Smooth muscle cell (in vitro differentiated cells): Measurements from ENCODE around the gene PCDH1. TPM values are rescaled to one million over a fixed set of nuclear protein-coding genes. Genes with fewer than 3 reads are reported as not detected.

ENCODE experiments used
- DNase-seq: peaks from one replicate; lab custom pipeline; 2025; ENCODE audit not compliant: unreplicated experiment; lab: John Stamatoyannopoulos, UW
- H2AFZ ChIP-seq: fragments of 200-600 bp; sonication (generic); 2 replicates; pipeline ENCODE4 v1.6.0; 2016; ENCODE audit warnings: antibody characterized with exemption, low read depth, mild to moderate bottlenecking
- H3F3A ChIP-seq: fragments of 200-600 bp; sonication (generic); 2 replicates; pipeline ENCODE4 v1.6.0; 2017; ENCODE audit warnings: antibody characterized with exemption, low read depth
- H3K27ac ChIP-seq: fragments of 200-600 bp; sonication (generic); 2 replicates; pipeline ENCODE4 v1.5.1; 2016; ENCODE audit warnings: low read depth, mild to moderate bottlenecking
- H3K27me3 ChIP-seq: fragments of 200-600 bp; sonication (generic); 2 replicates; pipeline ENCODE4 v1.6.1; 2016; ENCODE audit warnings: low read depth, mild to moderate bottlenecking
- H3K36me3 ChIP-seq: fragments of 200-600 bp; sonication (generic); 2 replicates; pipeline ENCODE4 v1.5.1; 2016; ENCODE audit warnings: low read depth
- H3K4me1 ChIP-seq: fragments of 200-600 bp; sonication (generic); 2 replicates; pipeline ENCODE4 v1.5.1; 2016; ENCODE audit warnings: low read depth
- H3K4me2 ChIP-seq: fragments of 200-600 bp; sonication (generic); 2 replicates; pipeline ENCODE4 v1.6.0; 2016; ENCODE audit warnings: mild to moderate bottlenecking
- H3K4me3 ChIP-seq: fragments of 200-600 bp; sonication (generic); 2 replicates; pipeline ENCODE4 v1.5.1; 2016; ENCODE audit warnings: mild to moderate bottlenecking
- H3K79me2 ChIP-seq: fragments of 200-600 bp; sonication (generic); 2 replicates; pipeline ENCODE4 v1.6.0; 2016; ENCODE audit warnings: low read depth, mild to moderate bottlenecking
- H3K9ac ChIP-seq: fragments of 200-600 bp; sonication (generic); 2 replicates; pipeline ENCODE4 v1.6.0; 2016; ENCODE audit warnings: low read depth
- H3K9me3 ChIP-seq: fragments of 200-600 bp; sonication (generic); replicated peaks from 2 replicates; pipeline ENCODE4 v1.5.1; 2016; ENCODE audit warnings: low read depth
- H4K20me1 ChIP-seq: fragments of 200-600 bp; sonication (generic); 2 replicates; pipeline ENCODE4 v1.6.0; 2016; ENCODE audit warnings: low read depth
- CTCF ChIP-seq: fragments of 200-600 bp; sonication (generic); IDR thresholded peaks from 2 replicates; pipeline ENCODE4 v1.5.1; 2017; ENCODE audit warnings: borderline replicate concordance, mild to moderate bottlenecking, antibody characterized with exemption; ENCODE audit not compliant: insufficient read depth, poor library complexity, severe bottlenecking
- WGBS: methylation state at CpG from one replicate; pipeline ENCODE4 v1.1.7; 2016; ENCODE audit warnings: low lambda C conversion rate; 5-methylcytosine and 5-hydroxymethylcytosine counted together
- polyA plus RNA-seq: library from polyadenylated mRNA; unstranded; fragments of >200 nt; fragmentation: Nextera tagmentation; extraction: Ambion mirVana; gene quantifications from 2 replicates; pipeline ENCODE4 v1.2.1, GENCODE V29; 2016
- total RNA-seq: library from RNA; depleted of rRNA; stranded (reverse); fragments of >200 nt; gene quantifications from 2 replicates; pipeline ENCODE4 v1.2.3, GENCODE V29; 2014

Gene PCDH1
- total and polyA plus RNA-seq, 2 experiments from 2014 or later: 2.5 to 14.7 TPM

- no peak overlapping the region for H3K9ac ChIP-seq
- no peak overlapping the region for H3K4me3 ChIP-seq
- no peaks in the 10 kb centered on the region for H4K20me1 ChIP-seq
- H3K4me2 ChIP-seq: no peak overlapping the region
- H3K79me2 ChIP-seq: no peaks in the 10 kb centered on the region
- peak; percentile 21 for TF ChIP-seq CTCF
- peaks cover 18% of the 10 kb centered on the region for H3K4me1 ChIP-seq
- H2AFZ ChIP-seq: no peak overlapping the region
- no peaks in the 10 kb centered on the region for H3K36me3 ChIP-seq
- H3K27me3 ChIP-seq: no peaks in the 10 kb centered on the region
- H3F3A ChIP-seq: no peaks in the 10 kb centered on the region
- H3K27ac ChIP-seq: no peak overlapping the region
- 43% methylated on average over 10 of the region's 10 CpGs for WGBS
- no peak for DNase-seq
- no peaks in the 10 kb centered on the region for H3K9me3 ChIP-seq
Measured at GRCh38 chr5:141825791-141826560, 52.2 kb downstream of the PCDH1 start.

GRCh38 chr5:141825241-141825671 lies 53.0 kb downstream of the PCDH1 start:
- H3K4me1 ChIP-seq: peaks cover 18% of the 10 kb centered on the region

GRCh38 chr5:141824717-141825116 lies 53.5 kb downstream of the PCDH1 start:
- DNase-seq: no peak
- Histone ChIP-seq H3K4me2 (no peak overlapping the region), H3K4me1 (peaks cover 18% of the 10 kb centered on the region), H3K4me3 (no peak overlapping the region), H3K27ac (no peak overlapping the region), H3K79me2 (no peaks in the 10 kb centered on the region), H4K20me1 (no peaks in the 10 kb centered on the region), H3K9me3 (no peaks in the 10 kb centered on the region), H3K9ac (no peak overlapping the region), H3K36me3 (no peaks in the 10 kb centered on the region), H2AFZ (no peak overlapping the region), H3K27me3 (no peaks in the 10 kb centered on the region), H3F3A (no peaks in the 10 kb centered on the region)
- TF ChIP-seq CTCF: no peak
- WGBS: 79% methylated on average over 3 of the region's 3 CpGs

More at GRCh38 chr5:141825241-141825671, 53.0 kb downstream of the PCDH1 start:
- WGBS: 56% methylated on average over 10 of the region's 10 CpGs
- no peaks in the 10 kb centered on the region for H4K20me1 ChIP-seq
- H3K27ac ChIP-seq: no peak overlapping the region
- no peaks in the 10 kb centered on the region for H3K79me2 ChIP-seq
- no peak for TF ChIP-seq CTCF
- DNase-seq: no peak
- no peaks in the 10 kb centered on the region for H3K36me3 ChIP-seq
- no peak overlapping the region for H3K9ac ChIP-seq
- H3K4me2 ChIP-seq: no peak overlapping the region
- no peak overlapping the region for H3K4me3 ChIP-seq
- no peak overlapping the region for H2AFZ ChIP-seq
- no peaks in the 10 kb centered on the region for H3F3A ChIP-seq
- H3K9me3 ChIP-seq: no peaks in the 10 kb centered on the region
- no peaks in the 10 kb centered on the region for H3K27me3 ChIP-seq

- Histone ChIP-seq H3K79me2 (no peaks in the 10 kb centered on the region), H3K4me1 (peaks cover 18% of the 10 kb centered on the region), H3K4me3 (no peak overlapping the region), H2AFZ (no peak overlapping the region), H3F3A (no peaks in the 10 kb centered on the region), H3K4me2 (no peak overlapping the region), H3K27me3 (no peaks in the 10 kb centered on the region), H3K27ac (no peak overlapping the region), H3K9ac (no peak overlapping the region), H3K9me3 (no peaks in the 10 kb centered on the region), H3K36me3 (no peaks in the 10 kb centered on the region), H4K20me1 (no peaks in the 10 kb centered on the region)
- TF ChIP-seq CTCF: no peak
- WGBS: 75% methylated on average over 3 of the region's 3 CpGs
- no peak for DNase-seq
Measured at GRCh38 chr5:141823056-141823455, 55.2 kb downstream of the PCDH1 start.
